GM19035 (cell line): Measurements from ENCODE around the gene RAB33A.

ENCODE experiments used
- ATAC-seq: cut with Tn5 transposase; IDR thresholded peaks from one replicate; pipeline ENCODE4 v1.9.1; 2021; ENCODE audit not compliant: unreplicated experiment

RAB33A gene

GRCh38 chrX:130171446-130172126 lies at the start of gene RAB33A:
Gene RAB33A, plus strand, starts transcription at chrX:130171962. Its CDS starts 101 bp downstream, at chrX:130172063.
- peak; percentile 9 for ATAC-seq

DNA sequence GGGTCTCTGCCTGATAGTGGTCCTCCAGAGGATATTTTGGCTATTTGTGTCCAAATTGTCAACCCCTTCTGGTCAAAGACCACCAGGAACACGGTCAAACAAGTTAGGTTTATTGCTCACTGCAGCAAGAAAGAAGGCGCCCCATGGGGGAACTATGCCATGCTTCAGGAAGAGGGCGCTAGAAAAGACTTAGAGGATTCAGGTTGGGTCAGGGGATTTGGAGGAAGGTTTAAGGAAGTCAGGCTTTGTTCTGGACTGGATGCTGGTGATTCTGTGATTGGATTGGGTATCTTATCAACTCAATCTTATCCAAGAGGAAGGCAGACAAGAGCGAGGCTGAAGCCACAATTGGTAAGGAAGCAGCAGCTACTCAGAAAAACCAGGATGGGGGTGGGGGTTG lies 47.2 kb upstream of the RAB33A start:
- ATAC-seq: no peak

DNA sequence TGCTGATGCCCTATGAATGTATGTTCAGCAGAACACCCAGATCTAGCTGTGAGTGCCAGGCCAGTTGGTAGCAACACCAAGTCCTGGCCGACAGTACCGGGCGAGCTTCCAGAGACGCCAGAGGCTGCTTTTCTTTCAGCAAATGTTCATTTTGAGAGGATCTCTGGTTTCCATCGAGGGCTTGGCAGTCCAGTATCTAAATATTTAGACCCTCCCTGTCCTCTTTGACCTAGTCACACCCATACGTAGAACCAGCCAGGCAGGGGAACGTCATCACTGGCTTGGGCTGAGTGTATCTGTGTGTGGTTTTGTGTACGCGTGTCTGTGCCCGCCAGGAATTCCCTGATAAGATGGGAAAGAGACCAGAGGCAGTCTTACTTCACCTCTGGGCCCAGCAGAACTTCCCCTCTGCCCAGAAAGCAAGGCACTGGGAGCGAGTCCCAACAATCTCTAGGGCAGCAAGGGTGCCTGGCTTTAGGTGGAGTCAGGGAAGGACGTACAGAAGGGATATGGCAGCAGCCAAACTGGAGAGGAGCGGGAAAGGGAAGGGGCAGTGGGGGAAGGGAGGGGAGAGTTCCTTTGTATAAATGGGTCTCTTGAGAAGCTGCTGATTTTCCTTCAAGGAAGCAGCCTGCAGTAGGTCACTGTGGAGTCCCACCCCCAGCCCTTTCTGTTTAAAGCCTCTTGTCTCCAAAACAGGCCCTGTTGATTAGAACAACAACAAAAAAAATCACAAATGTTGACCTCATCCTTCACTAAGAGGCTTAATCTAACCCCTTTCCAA lies 46.5 kb upstream of the RAB33A start:
- no peak for ATAC-seq

DNA sequence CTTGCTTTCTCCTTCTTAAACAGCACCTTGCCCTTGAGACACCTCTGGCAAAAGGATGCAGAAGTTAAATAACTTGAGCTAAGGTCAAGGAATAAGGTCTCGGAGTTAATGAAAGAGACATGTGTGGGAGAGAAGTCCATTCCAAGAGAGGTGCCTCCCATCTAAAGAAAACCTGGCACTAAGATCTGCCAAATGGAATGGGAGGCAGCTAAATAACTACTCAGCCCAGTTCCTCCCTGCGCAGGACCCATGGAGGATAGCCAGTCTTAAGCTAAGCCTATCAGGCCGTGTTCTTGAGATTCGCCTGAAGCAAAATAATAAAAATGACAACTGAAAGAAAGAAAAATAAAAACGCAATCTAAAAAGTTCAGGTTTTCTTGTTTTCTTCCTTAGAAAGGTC lies 40.8 kb upstream of the RAB33A start:
- ATAC-seq: no peak

GRCh38 chrX:130136496-130136895 lies 35.3 kb upstream of the RAB33A start:
- no peak for ATAC-seq

DNA sequence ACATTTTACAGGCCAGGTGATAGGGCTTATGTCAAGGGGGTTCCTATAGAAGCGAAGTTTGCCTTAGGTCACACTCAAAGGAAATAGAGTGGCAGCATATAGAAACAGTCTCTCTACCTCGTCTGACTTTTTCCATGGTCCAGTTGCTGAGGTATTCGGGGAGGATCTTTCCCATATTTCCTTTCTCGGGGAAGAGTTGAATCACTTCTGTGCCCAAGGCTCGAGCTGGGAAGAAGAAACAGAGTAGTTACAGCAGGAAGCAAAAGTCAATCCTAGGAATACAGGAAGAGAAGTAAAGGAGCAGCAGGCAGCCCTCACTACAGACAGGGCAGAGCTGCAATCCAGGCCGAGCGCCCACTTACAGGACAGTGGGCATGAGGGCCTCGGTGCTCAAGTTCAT lies 34.8 kb upstream of the RAB33A start:
- ATAC-seq: no peak

DNA sequence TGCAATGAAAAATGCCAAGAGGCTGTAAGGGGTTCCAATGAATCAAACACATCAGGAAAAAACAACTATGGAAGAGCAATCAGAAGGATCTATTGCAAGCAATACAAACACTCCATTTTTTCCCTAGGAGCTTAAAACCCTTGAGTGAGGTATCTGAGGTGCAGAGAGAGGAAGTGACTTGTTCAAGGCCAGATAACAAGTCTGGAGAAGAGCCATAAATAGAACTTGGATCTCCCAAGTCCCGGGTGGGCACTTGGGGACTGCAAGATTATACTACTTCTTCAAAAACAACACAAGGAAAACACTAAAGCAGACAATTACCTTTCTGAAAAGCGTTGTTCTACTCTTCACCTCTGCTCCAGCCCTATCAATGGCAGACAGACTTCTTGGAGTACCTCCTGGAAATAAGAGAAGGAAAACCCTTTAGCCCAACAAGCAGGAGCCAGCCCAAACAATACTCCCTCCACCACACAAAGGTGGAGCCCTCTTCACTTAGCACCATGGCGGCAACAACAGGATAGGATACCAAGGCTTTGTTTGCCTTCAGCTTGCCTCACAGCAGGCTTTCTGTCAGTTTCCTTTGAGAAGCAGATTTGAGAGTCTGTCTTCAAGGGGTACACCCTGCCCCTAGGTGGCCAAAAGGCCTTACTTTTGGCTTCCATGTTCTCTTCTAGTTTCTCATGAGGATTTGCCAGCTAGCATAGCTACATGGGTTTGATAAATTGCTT lies 32.1 kb upstream of the RAB33A start:
- no peak for ATAC-seq

- no peak for ATAC-seq
Observed at GRCh38 chrX:130144509-130144908, 27.3 kb upstream of the RAB33A start.

DNA sequence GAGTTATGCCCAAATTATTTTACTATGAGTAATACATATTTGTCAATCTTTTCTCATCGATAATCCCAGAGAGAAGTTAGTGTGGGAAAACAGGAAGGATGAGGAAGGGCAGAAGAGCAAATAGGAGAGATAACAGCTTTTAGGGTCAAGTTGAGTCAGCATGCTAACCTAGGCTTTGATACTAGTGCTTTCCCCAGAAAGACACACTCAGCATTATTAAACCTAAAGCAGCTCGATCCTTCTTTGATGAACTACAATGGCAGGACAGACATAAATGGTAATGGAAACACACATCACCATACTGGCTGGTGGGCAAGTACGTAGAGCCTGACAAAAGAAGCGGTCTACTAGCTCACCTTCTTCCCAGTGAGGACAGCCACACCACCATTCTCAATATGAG lies 26.6 kb upstream of the RAB33A start:
- ATAC-seq: no peak

GRCh38 chrX:130147631-130148030 lies 24.1 kb upstream of the RAB33A start:
- no peak for ATAC-seq

GRCh38 chrX:130155564-130155963 lies 16.2 kb upstream of the RAB33A start:
- no peak for ATAC-seq

DNA sequence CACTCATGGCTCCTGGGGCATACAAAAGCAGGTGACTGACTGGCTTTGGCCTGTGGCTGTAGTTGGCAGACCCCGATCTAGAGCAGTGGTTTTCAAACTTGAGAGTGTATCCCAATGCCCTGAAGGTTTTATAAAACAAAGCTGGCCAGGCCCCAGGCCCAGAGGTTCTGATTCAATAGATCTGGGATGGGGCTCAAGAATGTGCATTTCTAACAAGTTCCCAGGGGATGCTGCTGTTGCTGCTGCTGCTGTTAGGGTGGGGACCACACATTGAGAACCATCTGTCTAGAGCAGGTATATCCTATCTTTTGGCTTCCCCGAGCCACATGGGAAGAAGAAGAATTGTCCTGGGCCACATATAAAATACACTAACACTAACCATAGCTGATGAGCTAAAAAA lies 13.5 kb upstream of the RAB33A start:
- no peak for ATAC-seq

DNA sequence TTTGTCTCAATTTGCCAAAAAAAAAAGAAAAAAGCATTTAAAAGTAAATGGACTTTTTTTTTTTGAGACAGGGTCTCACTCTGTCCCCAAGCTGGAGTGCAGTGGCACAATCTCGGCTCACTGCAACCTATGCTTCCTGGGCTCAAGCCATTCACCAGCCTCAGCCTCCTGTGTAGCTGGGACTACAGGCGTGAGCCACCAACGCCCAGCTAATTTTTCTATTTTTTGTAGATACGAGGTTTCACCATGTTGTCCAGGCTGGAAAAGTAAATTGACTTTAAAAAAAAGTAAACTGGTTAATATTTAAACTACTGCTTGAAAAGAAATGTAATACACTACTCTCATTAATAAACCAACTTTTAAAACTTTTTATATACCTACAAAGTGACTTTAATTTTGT lies 12.0 kb upstream of the RAB33A start:
- ATAC-seq: no peak

GRCh38 chrX:130162094-130162735 lies 9.5 kb upstream of the RAB33A start:
- no peak for ATAC-seq

DNA sequence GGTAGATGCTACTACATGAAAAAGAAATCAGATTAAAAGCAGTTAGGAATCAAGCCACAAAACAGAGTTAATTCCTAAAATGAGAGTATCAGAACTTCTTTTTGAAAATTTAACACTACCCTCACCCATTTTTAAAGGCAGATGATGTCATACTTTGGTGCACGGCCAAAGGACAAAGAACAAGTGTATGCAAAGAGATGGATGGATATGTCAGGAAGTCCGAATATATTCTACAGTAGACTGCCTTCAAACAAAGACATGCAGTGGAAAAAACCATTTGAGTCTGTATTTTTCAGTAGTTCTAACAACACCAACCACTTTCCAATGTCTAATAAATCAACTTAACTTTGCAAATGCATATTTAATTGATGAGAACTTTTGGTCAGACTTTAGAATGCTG lies 8.4 kb upstream of the RAB33A start:
- ATAC-seq: no peak

GRCh38 chrX:130165181-130165702 lies 6.5 kb upstream of the RAB33A start:
- ATAC-seq: no peak

GRCh38 chrX:130165703-130166502 lies 5.9 kb upstream of the RAB33A start, which contains the start of gene AIFM1:
Gene AIFM1, minus strand, starts transcription at chrX:130165841. Its CDS starts 185 bp downstream, at chrX:130165656.
- peak; percentile 89 for ATAC-seq

GRCh38 chrX:130166503-130166777 lies 5.3 kb upstream of the RAB33A start:
- ATAC-seq: no peak

GRCh38 chrX:130167040-130167439 lies 4.7 kb upstream of the RAB33A start:
- no peak for ATAC-seq

DNA sequence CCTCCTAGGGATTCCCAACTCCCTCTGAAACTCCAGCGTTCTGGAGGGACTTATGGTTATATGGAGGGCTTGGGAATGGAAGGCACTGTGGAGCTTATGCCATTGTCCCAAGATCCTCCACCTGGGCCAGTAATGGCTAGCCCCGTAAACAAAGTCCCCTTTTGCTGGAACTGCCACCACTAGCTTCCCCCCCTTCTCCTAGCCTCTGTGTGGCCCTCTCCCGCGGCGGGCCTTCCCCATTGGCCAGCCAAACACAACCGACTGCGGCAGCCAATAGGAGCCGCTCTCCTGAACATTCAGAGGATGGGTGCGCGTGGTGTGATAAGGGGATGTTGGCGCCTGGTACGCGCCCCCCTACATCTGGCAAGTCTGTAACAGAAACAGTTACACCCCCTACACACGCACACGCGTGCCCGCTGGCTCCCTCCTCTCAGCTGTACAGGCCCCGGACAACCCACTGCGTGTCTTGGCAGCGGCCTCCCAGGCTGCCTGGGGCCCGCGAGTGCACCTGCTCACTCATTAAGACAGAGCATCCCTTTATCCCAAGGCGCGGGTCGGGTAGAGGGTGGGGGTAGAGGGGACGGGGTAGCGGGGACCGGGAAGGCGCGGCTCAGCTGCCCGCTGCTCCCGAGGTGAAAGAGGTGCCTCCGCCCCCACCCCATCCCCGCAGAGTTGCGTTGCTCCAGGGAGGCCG lies 863 bp upstream of the RAB33A start:
- peak; percentile 77 for ATAC-seq
